Measurements from ENCODE around the gene SPDYE3. TPM values are rescaled to one million over a fixed set of nuclear protein-coding genes. Genes with fewer than 3 reads are reported as not detected.
A peak's percentile ranks its signal among the peaks of the same experiment; 100 is the strongest.
"Not testable (repeated sequence)": the region's sequence is repeated elsewhere in the genome, so short reads cannot be mapped to it uniquely, and the experiment has no call there.

Gene SPDYE3
- total RNA-seq, 1 donor from 2014 or later: not detected

GRCh38 chr7:100269306-100270045 is 38.0 kb upstream of the SPDYE3 start:
- DNase-seq (ENCODE audit: low spot score, unreplicated experiment): peak; percentile 42
- H3K27me3 Mint-ChIP-seq; H3K9me3 Mint-ChIP-seq (ENCODE audit: low read depth); H3K36me3 Mint-ChIP-seq (ENCODE audit: insufficient read depth): not testable (repeated sequence)
- TF ChIP-seq CTCF (IDR thresholded peaks at IDR 0.05; ENCODE audit: unreplicated experiment): peak; percentile 36
- Mint-ChIP-seq H3K27ac (peak overlapping the region; percentile 99), H3K4me3 (ENCODE audit: low read depth) (peak overlapping the region; percentile 86), H3K4me1 (ENCODE audit: low read depth) (peaks cover 44% of the 10 kb centered on the region)

GRCh38 chr7:100270046-100270918 is 37.2 kb upstream of the SPDYE3 start:
- Mint-ChIP-seq H3K27ac (peak overlapping the region; percentile 99), H3K4me3 (ENCODE audit: low read depth) (peak overlapping the region; percentile 86), H3K4me1 (ENCODE audit: low read depth) (peaks cover 40% of the 10 kb centered on the region)
- not testable (repeated sequence) for H3K36me3 Mint-ChIP-seq (ENCODE audit: insufficient read depth); H3K9me3 Mint-ChIP-seq (ENCODE audit: low read depth); H3K27me3 Mint-ChIP-seq; DNase-seq (ENCODE audit: low spot score, unreplicated experiment)
- TF ChIP-seq CTCF (IDR thresholded peaks at IDR 0.05; ENCODE audit: unreplicated experiment): peak; percentile 13

GRCh38 chr7:100270941-100271593 is 36.4 kb upstream of the SPDYE3 start:
- H3K36me3 Mint-ChIP-seq (ENCODE audit: insufficient read depth); H3K27me3 Mint-ChIP-seq; H3K9me3 Mint-ChIP-seq (ENCODE audit: low read depth); DNase-seq (ENCODE audit: low spot score, unreplicated experiment): not testable (repeated sequence)
- H3K4me3 Mint-ChIP-seq (ENCODE audit: low read depth): peak overlapping the region; percentile 86
- peaks cover 36% of the 10 kb centered on the region for H3K4me1 Mint-ChIP-seq (ENCODE audit: low read depth)
- peak overlapping the region; percentile 99 for H3K27ac Mint-ChIP-seq

- peak overlapping the region; percentile 75 for H3K4me3 Mint-ChIP-seq (ENCODE audit: low read depth)
- H3K36me3 Mint-ChIP-seq (ENCODE audit: insufficient read depth): peaks cover under 1% of the 10 kb centered on the region
- peak; percentile 99 for DNase-seq (ENCODE audit: low spot score, unreplicated experiment)
- H3K27me3 Mint-ChIP-seq: no peaks in the 10 kb centered on the region
- TF ChIP-seq CTCF (IDR thresholded peaks at IDR 0.05; ENCODE audit: unreplicated experiment): peak; percentile 35
- no peaks in the 10 kb centered on the region for H3K9me3 Mint-ChIP-seq (ENCODE audit: low read depth)
- peaks cover 28% of the 10 kb centered on the region for H3K4me1 Mint-ChIP-seq (ENCODE audit: low read depth)
- peak overlapping the region; percentile 94 for H3K27ac Mint-ChIP-seq
Observed at GRCh38 chr7:100271716-100272537, 35.6 kb upstream of the SPDYE3 start.

- Mint-ChIP-seq H3K27ac (peak overlapping the region; percentile 94), H3K4me1 (ENCODE audit: low read depth) (peaks cover 24% of the 10 kb centered on the region), H3K4me3 (ENCODE audit: low read depth) (peak overlapping the region; percentile 71)
- H3K27me3 Mint-ChIP-seq; H3K36me3 Mint-ChIP-seq (ENCODE audit: insufficient read depth); H3K9me3 Mint-ChIP-seq (ENCODE audit: low read depth); DNase-seq (ENCODE audit: low spot score, unreplicated experiment): not testable (repeated sequence)
Observed at GRCh38 chr7:100272538-100272902, 35.0 kb upstream of the SPDYE3 start.
